Epithelial cell of esophagus (primary cell): ENCODE data around the gene LRRC57.

Experiments
- DNase-seq: peaks from one replicate; pipeline ENCODE4 v3.0.0; 2010; ENCODE audit warnings: low read depth
- H3K4me3 ChIP-seq: 2 replicates; pipeline ENCODE4 v1.5.1; 2011; ENCODE audit warnings: mild to moderate bottlenecking, low read length, control low read depth
- TF ChIP-seq, protein P1 (sequence below): IDR thresholded peaks from 2 replicates; pipeline ENCODE4 v1.5.1; 2011; ENCODE audit warnings: low read depth, mild to moderate bottlenecking, low read length, control low read depth, inconsistent platforms; ENCODE audit not compliant: insufficient read depth; ENCODE audit errors: missing control alignments

LRRC57 gene

DNA sequence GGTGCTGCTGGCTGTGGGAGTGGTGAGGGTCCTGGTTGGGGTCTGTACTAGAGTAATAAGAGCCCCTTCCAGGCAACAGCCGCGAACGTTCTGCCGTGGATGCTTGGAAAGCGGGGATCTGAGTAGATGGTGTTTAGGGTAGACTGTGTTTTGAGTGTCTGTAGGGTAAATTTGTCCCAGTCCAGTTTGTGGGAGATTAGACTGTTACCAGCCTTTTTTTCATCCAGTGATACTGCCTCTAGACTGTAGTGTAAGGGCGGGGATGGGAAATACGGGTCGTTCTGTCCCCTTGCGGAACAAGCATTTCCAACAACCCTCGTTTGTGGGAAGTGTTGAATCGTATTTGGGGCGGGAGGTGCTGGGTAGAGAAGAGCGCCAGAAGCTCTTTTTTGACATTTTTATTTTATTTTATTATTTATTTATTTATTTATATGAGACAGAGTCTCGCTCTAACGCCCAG is 469 bp upstream of the LRRC57 start:
- TF ChIP-seq, protein P1, sequence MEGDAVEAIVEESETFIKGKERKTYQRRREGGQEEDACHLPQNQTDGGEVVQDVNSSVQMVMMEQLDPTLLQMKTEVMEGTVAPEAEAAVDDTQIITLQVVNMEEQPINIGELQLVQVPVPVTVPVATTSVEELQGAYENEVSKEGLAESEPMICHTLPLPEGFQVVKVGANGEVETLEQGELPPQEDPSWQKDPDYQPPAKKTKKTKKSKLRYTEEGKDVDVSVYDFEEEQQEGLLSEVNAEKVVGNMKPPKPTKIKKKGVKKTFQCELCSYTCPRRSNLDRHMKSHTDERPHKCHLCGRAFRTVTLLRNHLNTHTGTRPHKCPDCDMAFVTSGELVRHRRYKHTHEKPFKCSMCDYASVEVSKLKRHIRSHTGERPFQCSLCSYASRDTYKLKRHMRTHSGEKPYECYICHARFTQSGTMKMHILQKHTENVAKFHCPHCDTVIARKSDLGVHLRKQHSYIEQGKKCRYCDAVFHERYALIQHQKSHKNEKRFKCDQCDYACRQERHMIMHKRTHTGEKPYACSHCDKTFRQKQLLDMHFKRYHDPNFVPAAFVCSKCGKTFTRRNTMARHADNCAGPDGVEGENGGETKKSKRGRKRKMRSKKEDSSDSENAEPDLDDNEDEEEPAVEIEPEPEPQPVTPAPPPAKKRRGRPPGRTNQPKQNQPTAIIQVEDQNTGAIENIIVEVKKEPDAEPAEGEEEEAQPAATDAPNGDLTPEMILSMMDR, result no peak
- DNase-seq, result peak; percentile 39
- peak overlapping the region; percentile 97 for H3K4me3 ChIP-seq

DNA sequence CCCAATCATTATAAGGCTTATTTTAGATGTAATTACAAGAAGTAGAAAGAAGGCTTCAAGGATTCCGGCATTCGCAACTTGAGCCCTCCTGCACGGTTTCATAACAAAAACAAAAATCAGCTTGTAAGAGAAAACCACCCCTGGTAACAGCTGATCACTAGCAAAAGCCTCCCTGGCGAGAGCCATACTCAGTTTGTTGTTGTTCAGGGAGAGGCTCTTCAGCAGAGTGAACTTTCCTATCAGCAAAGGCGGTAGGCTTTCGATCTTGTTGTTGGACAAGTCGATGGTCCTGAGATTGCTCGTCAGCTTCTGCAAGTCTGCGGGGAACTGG is 710 bp downstream of the LRRC57 start:
- TF ChIP-seq, protein P1, result no peak
- no peak for DNase-seq
- H3K4me3 ChIP-seq, result peak overlapping the region; percentile 97

DNA sequence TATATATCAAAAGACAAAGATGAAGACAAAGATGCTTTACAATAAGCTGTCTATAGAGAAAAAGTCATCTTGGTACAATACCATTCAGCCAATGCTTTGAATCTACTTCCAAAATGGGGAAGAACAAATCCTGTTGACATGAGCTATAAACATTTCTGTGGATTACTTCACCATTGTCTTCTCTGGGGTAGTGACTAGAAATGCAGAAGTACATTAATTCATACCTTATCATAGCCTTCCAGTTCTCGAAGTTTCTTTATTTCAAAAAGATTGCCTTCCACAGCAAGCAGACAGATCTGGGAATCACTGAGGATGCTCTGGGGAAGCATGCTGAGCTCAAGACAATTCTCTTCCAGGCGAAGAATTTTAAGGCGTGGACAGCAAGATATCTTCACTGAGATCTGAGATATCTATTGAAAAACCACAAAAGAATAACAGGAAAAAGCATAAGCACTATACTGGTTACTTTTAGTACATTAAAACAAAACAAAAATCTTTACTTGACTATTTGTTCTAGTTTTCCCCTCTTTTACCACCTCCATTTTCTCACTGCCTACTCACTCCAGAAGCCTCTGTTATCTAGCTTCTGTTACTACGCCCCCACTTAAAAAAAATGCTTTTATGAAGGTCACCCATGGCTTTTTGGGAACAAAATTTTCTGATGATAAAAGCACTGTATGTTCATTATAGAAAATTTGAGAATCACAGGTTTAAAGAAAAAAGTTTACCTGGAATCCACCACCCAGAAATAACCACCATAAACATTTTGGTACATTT is 3.6 kb downstream of the LRRC57 start:
- no peak overlapping the region for H3K4me3 ChIP-seq
- TF ChIP-seq, protein P1, result no peak
- no peak for DNase-seq

DNA sequence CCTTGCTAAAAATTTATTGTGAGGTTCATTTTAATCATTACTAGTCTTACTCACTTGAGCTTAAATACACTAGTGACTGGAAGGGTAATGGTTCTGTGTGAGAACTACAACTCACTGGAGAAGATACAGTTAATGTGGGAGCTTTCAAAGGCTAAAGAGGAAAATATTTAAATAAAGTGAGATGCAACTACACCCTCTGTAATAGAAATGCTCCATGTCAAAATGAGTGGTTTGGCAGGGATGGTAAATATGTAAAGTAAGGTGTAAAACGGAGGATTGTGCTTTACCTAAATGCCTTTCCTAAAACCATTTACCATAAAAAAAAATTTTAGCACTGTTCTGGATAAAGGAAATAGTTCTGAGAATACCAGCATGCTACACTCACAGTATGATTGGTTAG is 15.3 kb downstream of the LRRC57 start:
- no peak overlapping the region for H3K4me3 ChIP-seq
- no peak for DNase-seq
- TF ChIP-seq, protein P1, result no peak

DNA sequence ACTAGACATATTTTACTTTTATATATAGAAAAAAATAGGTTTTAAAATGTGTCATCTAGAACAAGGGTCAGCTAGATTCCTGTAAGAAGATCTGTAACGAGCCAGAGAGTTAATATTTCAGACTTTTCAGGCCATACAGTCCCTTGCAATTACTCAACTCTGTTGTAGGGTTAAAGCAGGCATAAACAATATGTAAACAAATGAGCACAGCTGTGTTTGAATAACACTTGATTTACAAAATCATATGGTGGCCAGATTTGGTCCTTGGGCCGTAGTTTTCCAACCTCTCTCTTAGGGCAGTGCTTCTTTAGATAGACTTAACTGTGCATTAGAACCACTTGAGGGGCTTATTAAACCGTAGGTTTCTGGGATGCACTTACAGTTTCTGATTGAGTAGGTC is 19.6 kb downstream of the LRRC57 start:
- no peak for DNase-seq
- TF ChIP-seq, protein P1, result no peak

DNA sequence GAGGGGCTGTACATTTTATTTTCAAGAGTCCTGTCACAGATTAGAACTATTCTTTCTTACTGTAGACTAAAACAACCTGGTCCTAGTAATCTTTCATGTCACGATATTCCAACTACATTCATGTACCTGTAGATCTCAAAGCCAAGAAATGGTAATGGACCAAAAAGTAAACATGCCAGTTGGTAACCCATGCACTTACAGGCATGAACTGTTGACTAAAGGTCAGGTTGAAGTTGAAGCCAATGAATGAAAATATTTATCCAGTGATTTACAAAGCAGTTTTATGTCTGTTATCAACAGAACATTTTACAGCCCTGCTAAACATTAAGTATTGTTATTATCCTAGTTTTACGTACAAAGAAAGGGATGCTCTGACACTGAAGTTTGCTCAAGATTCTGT is 25.3 kb downstream of the LRRC57 start:
- TF ChIP-seq, protein P1, result no peak
- DNase-seq, result no peak
- no peak overlapping the region for H3K4me3 ChIP-seq

More for the DNA sequence above, 19.6 kb downstream of the LRRC57 start:
- H3K4me3 ChIP-seq, result no peak overlapping the region

DNA sequence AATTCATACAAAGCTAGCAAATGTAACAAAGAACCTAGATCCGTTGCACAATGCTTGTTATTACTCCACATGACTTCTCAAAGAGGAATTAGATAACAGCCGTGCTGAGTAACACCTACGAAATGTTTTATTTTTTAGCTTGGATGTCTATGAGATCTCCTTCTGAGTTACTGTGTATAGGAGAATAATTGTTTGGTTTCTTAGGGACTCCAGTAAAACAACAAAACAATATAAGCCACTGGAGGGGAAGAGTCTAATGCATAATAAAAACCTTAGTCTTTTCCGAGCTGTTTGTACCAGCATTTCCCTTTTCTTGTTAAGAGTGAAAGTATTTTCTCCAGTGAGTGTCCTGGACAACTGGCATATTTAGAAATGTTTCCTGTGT is 37.6 kb downstream of the LRRC57 start:
- H3K4me3 ChIP-seq, result no peak overlapping the region
- TF ChIP-seq, protein P1, result no peak
- peak; percentile 32 for DNase-seq
